Right atrium auricular region (tissue), 2 donors: ENCODE data around the gene CD55. TPM values are rescaled to one million over a fixed set of nuclear protein-coding genes. Genes with fewer than 3 reads are reported as not detected.

Experiments used
- DNase-seq: peaks from one replicate; pipeline ENCODE4 v3.0.0-alpha.2; 2019; ENCODE audit warnings: low spot score
- H3K27ac ChIP-seq, 2 donors: fragments of 200-600 bp; sonication (generic); 1 replicate in 1 of 2; 2 replicates in 1 of 2; pipeline ENCODE4 v1.5.1; 2016 to 2019
- H3K27me3 ChIP-seq, 2 donors: fragments of 200-600 bp; sonication (generic); one replicate each; pipeline versions ENCODE4 v1.5.1 to v1.6.0; 2017 to 2019
- H3K36me3 ChIP-seq: fragments of 200-600 bp; sonication (generic); one replicate; pipeline ENCODE4 v1.5.1; 2016
- H3K4me1 ChIP-seq, 2 donors: fragments of 200-600 bp; sonication (generic); one replicate each; pipeline versions ENCODE4 v1.5.1 to v1.6.0; 2017 to 2019
- H3K4me3 ChIP-seq, 2 donors: fragments of 200-600 bp; sonication (generic); 1 replicate in 1 of 2; 2 replicates in 1 of 2; pipeline ENCODE4 v1.5.1; 2017 to 2019; ENCODE audit warnings: mild to moderate bottlenecking in 1 of 2, moderate library complexity in 1 of 2
- H3K9me3 ChIP-seq, 2 donors: fragments of 200-600 bp; sonication (generic); one replicate each; pipeline ENCODE4 v1.5.1; 2019
- CTCF ChIP-seq, 2 donors: fragments of 200-600 bp; sonication (generic); IDR thresholded peaks; one replicate each; pipeline ENCODE4 v1.5.1; 2019; ENCODE audit warnings: antibody characterized with exemption in 2 of 2
- total RNA-seq, 2 donors: library from RNA; depleted of rRNA; stranded (reverse); fragments of >200 nt; gene quantifications; one replicate each; pipeline ENCODE4 v1.1.0, GENCODE V29; 2016

CD55 gene
- total RNA-seq, 2 donors from 2014 or later: 109 to 117 TPM

- no peak overlapping the region for H3K4me3 ChIP-seq
- no peak for TF ChIP-seq CTCF (IDR thresholded peaks at IDR 0.05)
- H3K27me3 ChIP-seq: no peaks in the 10 kb centered on the region
- DNase-seq: no peak
- H3K4me1 ChIP-seq: no peaks in the 10 kb centered on the region
- H3K9me3 ChIP-seq: no peaks in the 10 kb centered on the region
- H3K36me3 ChIP-seq: no peaks in the 10 kb centered on the region
- no peak overlapping the region for H3K27ac ChIP-seq
Observed at GRCh38 chr1:207407655-207408260, 86.3 kb downstream of the CD55 start.

Other genes with a start within 250 kb of the CD55 start
- gene C4BPB, start 232.8 kb upstream of the CD55 start, total RNA-seq: not detected
- 1 to 10 TPM in 1 of 2 donors, not detected in 1; 3.6 TPM for gene C4BPA, start 217.4 kb upstream of the CD55 start, total RNA-seq
- gene CR2, start 132.7 kb downstream of the CD55 start, total RNA-seq: not detected
- gene CR1, start 174.5 kb downstream of the CD55 start, total RNA-seq: 1 to 10 TPM in 1 of 2 donors, under 1 TPM in 1; 0.59 to 1.8 TPM